Liver (tissue), 9 donors: ENCODE measurements around the gene MPV17. TPM values are rescaled to one million over a fixed set of nuclear protein-coding genes. Genes with fewer than 3 reads are reported as not detected.

Experiments
- DNase-seq: peaks from one replicate; pipeline ENCODE4 v3.0.0-alpha.2; 2017; ENCODE audit warnings: low spot score
- H3K27ac ChIP-seq, 2 donors: one replicate each; pipeline ENCODE4 v1.7.0; 2013; ENCODE audit warnings: inconsistent platforms in 2 of 2, low read length in 2 of 2, control low read depth in 1 of 2, low read depth in 1 of 2, mild to moderate bottlenecking in 1 of 2
- H3K27me3 ChIP-seq, 4 donors: one replicate each; pipeline versions ENCODE4 v1.6.1 to v1.7.0; 2013; ENCODE audit warnings: low read length in 3 of 4, inconsistent platforms in 1 of 4, mild to moderate bottlenecking in 1 of 4, moderate library complexity in 1 of 4; ENCODE audit not compliant: control insufficient read depth in 4 of 4, insufficient read depth in 4 of 4
- H3K36me3 ChIP-seq, 4 donors: one replicate each; pipeline versions ENCODE4 v1.6.1 to v1.7.0; 2013; ENCODE audit warnings: low read length in 3 of 4, mild to moderate bottlenecking in 3 of 4, low read depth in 1 of 4, moderate library complexity in 1 of 4; ENCODE audit not compliant: control insufficient read depth in 4 of 4, insufficient read depth in 3 of 4
- H3K4me1 ChIP-seq, 4 donors: one replicate each; pipeline versions ENCODE4 v1.6.1 to v1.7.0; 2013; ENCODE audit warnings: low read length in 3 of 4, mild to moderate bottlenecking in 3 of 4, moderate library complexity in 1 of 4; ENCODE audit not compliant: control insufficient read depth in 4 of 4, insufficient read depth in 4 of 4
- H3K4me3 ChIP-seq, 3 donors: one replicate each; pipeline versions ENCODE4 v1.6.1 to v1.7.0; 2013; ENCODE audit warnings: low read length in 3 of 3, control low read depth in 1 of 3, low read depth in 1 of 3, mild to moderate bottlenecking in 1 of 3
- H3K9ac ChIP-seq, 2 donors: one replicate each; pipeline ENCODE4 v1.7.0; 2013; ENCODE audit warnings: low read length in 2 of 2, mild to moderate bottlenecking in 2 of 2, moderate library complexity in 2 of 2, control low read depth in 1 of 2, low read depth in 1 of 2
- H3K9me3 ChIP-seq, 4 donors: one replicate each; pipeline versions ENCODE4 v1.6.1 to v1.7.0; 2013; ENCODE audit warnings: low read length in 3 of 4; ENCODE audit not compliant: control insufficient read depth in 4 of 4
- EGR1 ChIP-seq, 2 donors: IDR thresholded peaks; 2 replicates each; pipeline ENCODE4 v1.6.1; 2016 to 2018; ENCODE audit warnings: antibody characterized with exemption in 2 of 2, low read depth in 2 of 2
- FOXA1 ChIP-seq: IDR thresholded peaks from 2 replicates; pipeline ENCODE4 v1.6.1; 2016; ENCODE audit warnings: antibody characterized with exemption
- HNF4A ChIP-seq, 2 donors: conservative IDR thresholded peaks; 2 replicates each; pipeline ENCODE4 v1.6.1; 2016; ENCODE audit warnings: antibody characterized with exemption in 2 of 2, mild to moderate bottlenecking in 2 of 2
- HNF4G ChIP-seq: IDR thresholded peaks from 2 replicates; pipeline ENCODE4 v1.6.1; 2016; ENCODE audit warnings: antibody characterized with exemption
- NR2F2 ChIP-seq: IDR thresholded peaks from 2 replicates; pipeline ENCODE4 v1.6.1; 2016; ENCODE audit warnings: antibody characterized with exemption
- RAD21 ChIP-seq, 2 donors: IDR thresholded peaks; 2 replicates each; pipeline ENCODE4 v1.6.1; 2016; ENCODE audit warnings: antibody characterized with exemption in 2 of 2, mild to moderate bottlenecking in 2 of 2
- RXRA ChIP-seq, 2 donors: IDR thresholded peaks; 2 replicates each; pipeline ENCODE4 v1.6.1; 2017 to 2018; ENCODE audit warnings: antibody characterized with exemption in 2 of 2, mild to moderate bottlenecking in 1 of 2
- SP1 ChIP-seq: IDR thresholded peaks from 2 replicates; pipeline ENCODE4 v1.6.1; 2018; ENCODE audit warnings: antibody characterized with exemption, mild to moderate bottlenecking
- TAF1 ChIP-seq: conservative IDR thresholded peaks from 2 replicates; pipeline ENCODE4 v1.6.1; 2016; ENCODE audit warnings: antibody characterized with exemption, mild to moderate bottlenecking
- YY1 ChIP-seq: IDR thresholded peaks from 2 replicates; pipeline ENCODE4 v1.6.1; 2016; ENCODE audit warnings: antibody characterized with exemption, mild to moderate bottlenecking
- WGBS: extraction: QIAGEN DNeasy Blood & Tissue Kit; methylation state at CpG from one replicate; pipeline ENCODE4 v1.1.7; 2013; 5-methylcytosine and 5-hydroxymethylcytosine counted together
- polyA plus RNA-seq, 2 donors: library from polyadenylated mRNA; stranded (reverse) in 1 of 2; unstranded in 1 of 2; fragments of 200-250 nt in 1 of 2; fragments of >200 nt in 1 of 2; fragmentation: Nextera tagmentation in 1 of 2; extraction: Ambion mirVana in 1 of 2; gene quantifications; one replicate each; pipeline versions ENCODE4 v1.2.1 to v1.2.3, GENCODE V29; 2013 to 2015
- total RNA-seq, 2 donors: library from RNA; depleted of rRNA; stranded (reverse); fragments of >200 nt; gene quantifications; one replicate each; pipeline ENCODE4 v1.2.3, GENCODE V29; 2014
- TF ChIP-seq, protein P1 (sequence below): IDR thresholded peaks from 2 replicates; pipeline ENCODE4 v1.6.1; 2016; ENCODE audit warnings: antibody characterized with exemption
- TF ChIP-seq, protein P2 (sequence below): IDR thresholded peaks from 2 replicates; pipeline ENCODE4 v1.6.1; 2016; ENCODE audit warnings: antibody characterized with exemption
- TF ChIP-seq, protein P3 (sequence below): IDR thresholded peaks from 2 replicates; pipeline ENCODE4 v1.6.1; 2016; ENCODE audit warnings: antibody characterized with exemption
- donor health status: healthy.
- donor health status: healthy.
- donor health status: healthy.
- donor health status: healthy.
- donor health status: healthy.

The MPV17 gene
- total and polyA plus RNA-seq, 4 donors, result 13.9 to 29.6 (median 21.8) TPM

DNA sequence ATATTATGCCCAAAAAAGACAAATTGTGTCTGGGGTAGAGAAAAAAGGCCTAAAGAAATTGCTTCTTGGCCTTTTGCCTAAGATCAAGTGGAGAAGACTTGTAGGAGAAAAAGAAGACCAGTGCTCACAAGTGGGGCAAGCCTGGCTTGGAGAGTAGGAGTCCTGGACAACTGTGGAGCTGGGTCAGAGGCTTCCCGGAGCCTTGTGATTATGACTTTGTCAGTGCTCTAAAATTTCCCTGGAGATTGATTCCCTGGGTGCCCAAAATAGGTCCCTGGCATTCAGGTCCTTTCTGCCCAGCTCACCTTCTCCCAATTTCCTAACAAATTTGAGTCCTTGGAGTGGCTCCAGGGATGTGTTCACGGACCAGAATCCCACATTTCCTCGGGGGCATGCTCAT, 41.5 kb downstream of the MPV17 start:
- Histone ChIP-seq H3K27me3 (peaks cover 0 to 4% (median 0%) of the 10 kb centered on the region in 4 donors), H3K4me1 (peaks cover 0 to 3% (median 0%) of the 10 kb centered on the region in 4 donors), H3K9ac (no peak overlapping the region), H3K9me3 (no peaks in the 10 kb centered on the region), H3K4me3 (no peak overlapping the region), H3K27ac (no peak overlapping the region), H3K36me3 (no peaks in the 10 kb centered on the region)
- WGBS, result 75% methylated on average over 3 of the region's 3 CpGs
- no peak for TF ChIP-seq HNF4G
- TF ChIP-seq EGR1 (IDR thresholded peaks at IDR 0.05; ENCODE audit: low read depth in 2 of 2), result no peak
- no peak for TF ChIP-seq NR2F2
- TF ChIP-seq SP1, result no peak
- TF ChIP-seq, protein P1, sequence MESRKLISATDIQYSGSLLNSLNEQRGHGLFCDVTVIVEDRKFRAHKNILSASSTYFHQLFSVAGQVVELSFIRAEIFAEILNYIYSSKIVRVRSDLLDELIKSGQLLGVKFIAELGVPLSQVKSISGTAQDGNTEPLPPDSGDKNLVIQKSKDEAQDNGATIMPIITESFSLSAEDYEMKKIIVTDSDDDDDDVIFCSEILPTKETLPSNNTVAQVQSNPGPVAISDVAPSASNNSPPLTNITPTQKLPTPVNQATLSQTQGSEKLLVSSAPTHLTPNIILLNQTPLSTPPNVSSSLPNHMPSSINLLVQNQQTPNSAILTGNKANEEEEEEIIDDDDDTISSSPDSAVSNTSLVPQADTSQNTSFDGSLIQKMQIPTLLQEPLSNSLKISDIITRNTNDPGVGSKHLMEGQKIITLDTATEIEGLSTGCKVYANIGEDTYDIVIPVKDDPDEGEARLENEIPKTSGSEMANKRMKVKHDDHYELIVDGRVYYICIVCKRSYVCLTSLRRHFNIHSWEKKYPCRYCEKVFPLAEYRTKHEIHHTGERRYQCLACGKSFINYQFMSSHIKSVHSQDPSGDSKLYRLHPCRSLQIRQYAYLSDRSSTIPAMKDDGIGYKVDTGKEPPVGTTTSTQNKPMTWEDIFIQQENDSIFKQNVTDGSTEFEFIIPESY, result no peak
- no peak for DNase-seq

DNA sequence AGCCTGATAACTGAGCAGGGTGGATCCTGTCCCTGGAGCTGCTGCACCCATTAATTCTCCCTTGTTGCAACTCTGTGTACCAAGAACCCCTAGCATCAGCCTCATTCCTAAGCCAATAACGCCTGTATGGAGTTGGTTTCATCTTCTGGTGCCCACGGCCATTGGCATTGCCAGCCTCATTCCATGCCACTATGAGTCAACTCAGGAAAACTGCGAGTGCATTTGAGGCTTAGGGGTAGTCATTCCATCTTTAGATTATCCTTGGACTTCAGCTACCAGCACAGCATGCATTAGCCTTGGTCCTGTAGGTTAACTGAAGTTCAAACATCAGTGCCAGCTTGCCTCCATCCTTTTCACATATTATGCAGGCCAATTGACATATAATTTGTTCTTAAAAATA, 42.1 kb downstream of the MPV17 start:
- Histone ChIP-seq H3K9me3 (no peaks in the 10 kb centered on the region), H3K27ac (no peak overlapping the region), H3K4me3 (no peak overlapping the region), H3K9ac (no peak overlapping the region), H3K27me3 (peaks cover 0 to 4% (median 0%) of the 10 kb centered on the region in 4 donors), H3K4me1 (peaks cover 0 to 3% (median 0%) of the 10 kb centered on the region in 4 donors), H3K36me3 (no peaks in the 10 kb centered on the region)
- no peak for DNase-seq
- 83% methylated on average over 3 of the region's 3 CpGs for WGBS
- TF ChIP-seq, protein P2, sequence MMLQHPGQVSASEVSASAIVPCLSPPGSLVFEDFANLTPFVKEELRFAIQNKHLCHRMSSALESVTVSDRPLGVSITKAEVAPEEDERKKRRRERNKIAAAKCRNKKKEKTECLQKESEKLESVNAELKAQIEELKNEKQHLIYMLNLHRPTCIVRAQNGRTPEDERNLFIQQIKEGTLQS, result no peak
- TF ChIP-seq EGR1 (IDR thresholded peaks at IDR 0.05; ENCODE audit: low read depth in 2 of 2) (no peak), RXRA (IDR thresholded peaks at IDR 0.05) (no peak), HNF4A (conservative IDR thresholded peaks at IDR 0.05) (no peak), FOXA1 (no peak), YY1 (no peak), RAD21 (IDR thresholded peaks at IDR 0.05) (no peak), TAF1 (no peak)
- TF ChIP-seq, protein P1, result no peak
- TF ChIP-seq, protein P3, sequence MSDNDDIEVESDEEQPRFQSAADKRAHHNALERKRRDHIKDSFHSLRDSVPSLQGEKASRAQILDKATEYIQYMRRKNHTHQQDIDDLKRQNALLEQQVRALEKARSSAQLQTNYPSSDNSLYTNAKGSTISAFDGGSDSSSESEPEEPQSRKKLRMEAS, result no peak

DNA sequence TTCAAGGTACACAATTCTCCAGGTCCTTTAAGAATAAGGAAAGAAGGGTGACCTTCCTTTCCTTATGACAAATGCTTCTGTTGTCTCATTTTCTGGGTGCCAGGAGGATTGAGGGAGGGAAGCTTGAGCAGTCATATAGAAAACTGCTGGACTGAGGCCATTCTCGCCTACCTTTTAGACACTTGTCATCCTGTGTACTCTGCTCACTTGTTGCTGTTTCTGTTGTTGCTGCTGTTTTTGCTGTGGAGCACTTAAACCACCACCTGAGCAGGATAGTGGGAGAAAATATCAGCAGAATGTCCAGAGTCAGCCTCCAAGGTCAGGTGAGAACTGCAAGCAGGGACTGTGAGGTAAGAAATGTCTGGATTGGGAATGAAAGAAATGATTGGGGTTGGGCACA, 44.9 kb downstream of the MPV17 start:
- H3K4me1 ChIP-seq, result peaks cover 0 to 3% (median 0%) of the 10 kb centered on the region in 4 donors
- no peak overlapping the region for H3K4me3 ChIP-seq
- no peak overlapping the region for H3K27ac ChIP-seq
- TF ChIP-seq EGR1 (IDR thresholded peaks at IDR 0.05; ENCODE audit: low read depth in 2 of 2) (no peak), SP1 (no peak)
- no peaks in the 10 kb centered on the region for H3K36me3 ChIP-seq
- no peak overlapping the region for H3K9ac ChIP-seq
- 85% methylated on average over 1 of the region's 1 CpG for WGBS
- DNase-seq, result no peak
- peaks cover 0 to 3% (median 0%) of the 10 kb centered on the region in 4 donors for H3K27me3 ChIP-seq
- no peaks in the 10 kb centered on the region for H3K9me3 ChIP-seq
